Effector memory CD4-positive, alpha-beta T cell (primary cell): ENCODE results near the gene POLD1.
"Not testable (repeated sequence)": the region's sequence is repeated elsewhere in the genome, so short reads cannot be mapped to it uniquely, and the experiment has no call there.

ENCODE experiments used
- DNase-seq, 3 donors: peaks; one replicate each; pipeline ENCODE4 v3.0.0-alpha.2; 2020
- H3K27ac ChIP-seq: 2 replicates; pipeline ENCODE4 v1.7.0; 2013; ENCODE audit warnings: mild to moderate bottlenecking, low read length, moderate library complexity; ENCODE audit not compliant: insufficient read depth, poor library complexity, severe bottlenecking
- H3K27me3 ChIP-seq: replicated peaks from 2 replicates; pipeline ENCODE4 v1.7.0; 2013; ENCODE audit warnings: mild to moderate bottlenecking, low read length; ENCODE audit not compliant: insufficient read depth, control insufficient read depth, poor library complexity, severe bottlenecking
- H3K36me3 ChIP-seq: 2 replicates; pipeline ENCODE4 v1.7.0; 2013; ENCODE audit warnings: mild to moderate bottlenecking, low read length, moderate library complexity; ENCODE audit not compliant: control insufficient read depth, insufficient read depth
- H3K4me1 ChIP-seq: 2 replicates; pipeline ENCODE4 v1.7.0; 2013; ENCODE audit warnings: low read length, mild to moderate bottlenecking; ENCODE audit not compliant: control insufficient read depth, insufficient read depth, poor library complexity, severe bottlenecking
- H3K4me3 ChIP-seq: 2 replicates; pipeline ENCODE4 v1.7.0; 2013; ENCODE audit warnings: low read length, low read depth, mild to moderate bottlenecking; ENCODE audit not compliant: insufficient read depth, poor library complexity, severe bottlenecking
- H3K9me3 ChIP-seq: 2 replicates; pipeline ENCODE4 v1.7.0; 2013; ENCODE audit warnings: mild to moderate bottlenecking, low read length, moderate library complexity; ENCODE audit not compliant: control insufficient read depth

POLD1 gene

DNA sequence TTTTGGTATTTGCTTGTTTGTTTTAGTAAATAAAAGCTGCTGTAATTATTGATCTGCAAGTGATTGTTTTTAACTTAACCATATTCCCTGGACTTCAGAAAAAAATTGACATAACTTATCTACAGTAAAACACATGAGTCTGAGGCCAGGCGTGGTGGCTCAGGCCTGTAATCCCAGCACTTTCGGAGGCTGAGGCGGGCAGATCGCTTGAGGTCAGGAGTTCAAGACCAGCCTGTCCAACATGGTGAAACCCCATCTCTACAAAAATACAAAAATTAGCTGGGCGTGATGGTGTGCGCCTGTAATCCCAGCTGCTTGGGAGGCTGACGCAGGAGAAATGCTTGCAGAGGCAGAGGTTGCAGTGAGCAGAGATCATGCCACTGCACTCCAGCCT, 30.7 kb upstream of the POLD1 start:
- H3K27me3 ChIP-seq, H3K9me3 ChIP-seq, H3K4me1 ChIP-seq, DNase-seq, H3K36me3 ChIP-seq, H3K27ac ChIP-seq, H3K4me3 ChIP-seq: not testable (repeated sequence)

GRCh38 chr19:50356691-50357177, 27.4 kb upstream of the POLD1 start:
- H3K4me1 ChIP-seq: peaks cover 8% of the 10 kb centered on the region
- H3K27ac ChIP-seq: peak overlapping the region; percentile 94
- DNase-seq: no peak
- H3K4me3 ChIP-seq: peak overlapping the region; percentile 72
- H3K36me3 ChIP-seq: no peaks in the 10 kb centered on the region
- H3K9me3 ChIP-seq: no peaks in the 10 kb centered on the region
- no peaks in the 10 kb centered on the region for H3K27me3 ChIP-seq

GRCh38 chr19:50357178-50358100, 26.7 kb upstream of the POLD1 start:
- Histone ChIP-seq H3K9me3 (no peaks in the 10 kb centered on the region), H3K36me3 (no peaks in the 10 kb centered on the region), H3K4me3 (peak overlapping the region; percentile 72), H3K4me1 (peaks cover 8% of the 10 kb centered on the region), H3K27me3 (no peaks in the 10 kb centered on the region), H3K27ac (peak overlapping the region; percentile 94)
- peak; percentile 67 to 80 (median 77) for DNase-seq

- H3K9me3 ChIP-seq: no peaks in the 10 kb centered on the region
- peak; percentile 57 to 69 (median 64) for DNase-seq
These were observed 25.4 kb upstream of the POLD1 start for GRCh38 chr19:50358483-50359327.

GRCh38 chr19:50359328-50359818, 24.8 kb upstream of the POLD1 start:
- H3K27ac ChIP-seq: no peak overlapping the region
- peaks cover 8% of the 10 kb centered on the region for H3K4me1 ChIP-seq
- no peak for DNase-seq
- H3K4me3 ChIP-seq: no peak overlapping the region
- H3K9me3 ChIP-seq: no peaks in the 10 kb centered on the region
- H3K27me3 ChIP-seq: no peaks in the 10 kb centered on the region
- H3K36me3 ChIP-seq: no peaks in the 10 kb centered on the region

More at GRCh38 chr19:50358483-50359327, 25.4 kb upstream of the POLD1 start:
- Histone ChIP-seq H3K4me3 (peak overlapping the region; percentile 72), H3K27me3 (no peaks in the 10 kb centered on the region), H3K36me3 (no peaks in the 10 kb centered on the region), H3K27ac (peak overlapping the region; percentile 94), H3K4me1 (peaks cover 8% of the 10 kb centered on the region)

DNA sequence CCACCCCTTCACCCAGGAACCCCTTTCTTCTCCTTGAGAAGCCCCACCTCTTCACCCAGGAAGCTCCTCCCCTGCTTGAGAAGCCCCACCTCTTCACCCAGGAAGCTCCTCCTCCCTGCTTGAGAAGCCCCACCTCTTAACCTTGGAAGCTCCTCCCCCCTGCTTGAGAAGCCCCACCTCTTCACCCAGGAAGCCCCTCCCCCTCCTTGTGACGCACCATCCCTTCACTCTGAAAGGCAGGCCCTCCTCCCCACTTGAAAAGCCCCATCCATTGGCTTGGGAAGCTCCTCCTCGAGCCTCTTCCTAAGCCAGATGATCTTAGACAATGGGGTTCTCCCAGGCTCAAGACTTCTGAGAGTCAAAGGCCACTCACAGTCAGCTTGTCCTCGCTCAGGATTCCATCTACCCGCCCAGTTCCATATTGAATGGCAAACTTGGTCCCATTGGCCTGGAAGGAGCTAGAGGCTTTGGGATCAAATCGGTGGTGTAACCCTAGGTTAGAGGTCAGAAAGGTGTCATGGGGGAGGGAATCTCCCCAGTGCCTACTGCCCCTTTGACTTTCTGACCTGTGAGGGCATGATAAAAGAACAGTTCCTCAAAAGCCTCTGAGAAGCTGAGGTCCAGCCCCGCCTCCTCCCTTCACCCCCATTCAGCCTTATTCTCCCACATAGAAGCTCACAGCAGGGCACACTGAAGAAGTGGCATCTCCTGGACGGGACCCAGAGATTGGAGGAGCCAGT, 22.7 kb upstream of the POLD1 start:
- Histone ChIP-seq H3K4me1 (peaks cover 10% of the 10 kb centered on the region), H3K27me3 (no peaks in the 10 kb centered on the region), H3K36me3 (no peaks in the 10 kb centered on the region), H3K9me3 (no peaks in the 10 kb centered on the region), H3K4me3 (no peak overlapping the region), H3K27ac (no peak overlapping the region)
- no peak for DNase-seq

GRCh38 chr19:50362030-50362412, 22.1 kb upstream of the POLD1 start:
- H3K9me3 ChIP-seq: no peaks in the 10 kb centered on the region
- H3K27ac ChIP-seq: no peak overlapping the region
- no peaks in the 10 kb centered on the region for H3K27me3 ChIP-seq
- peaks cover 10% of the 10 kb centered on the region for H3K4me1 ChIP-seq
- no peak overlapping the region for H3K4me3 ChIP-seq
- H3K36me3 ChIP-seq: no peaks in the 10 kb centered on the region
- no peak for DNase-seq

GRCh38 chr19:50362656-50363424, 21.3 kb upstream of the POLD1 start:
- no peak for DNase-seq
- H3K9me3 ChIP-seq: no peaks in the 10 kb centered on the region
- peaks cover 5% of the 10 kb centered on the region for H3K4me1 ChIP-seq
- no peaks in the 10 kb centered on the region for H3K36me3 ChIP-seq
- H3K27me3 ChIP-seq: no peaks in the 10 kb centered on the region
- H3K27ac ChIP-seq: no peak overlapping the region
- H3K4me3 ChIP-seq: no peak overlapping the region
